Fibroblast of lung (primary cell): ENCODE data around the gene PPT1.

Experiments used
- CTCF ChIP-seq, 2 donors: IDR thresholded peaks in 1 of 2; conservative IDR thresholded peaks in 1 of 2; 1 replicate in 1 of 2; 2 replicates in 1 of 2; pipeline ENCODE4 v1.5.1; 2011 to 2012; ENCODE audit warnings: low read length in 2 of 2, control low read depth in 1 of 2, inconsistent platforms in 1 of 2, low read depth in 1 of 2, mild to moderate bottlenecking in 1 of 2
- EZH2 ChIP-seq: IDR thresholded peaks from 2 replicates; pipeline ENCODE4 v1.5.1; 2012; ENCODE audit warnings: low read length, control low read depth, mild to moderate bottlenecking; ENCODE audit errors: missing control alignments

GRCh38 chr1:40058453-40059337 is 38.4 kb downstream of the PPT1 start:
- no peak for TF ChIP-seq CTCF (conservative IDR thresholded peaks at IDR 0.05 in 1 of 2, IDR thresholded peaks at IDR 0.05 in 1 of 2; ENCODE audit: low read depth in 1 of 2, low read length in 2 of 2)
- no peak for TF ChIP-seq EZH2
